Hepatocyte (in vitro differentiated cells): ENCODE measurements around the gene SAP30BP.

Source experiments
- CTCF ChIP-seq: fragments of 200-600 bp; sonication (generic); IDR thresholded peaks from 2 replicates; pipeline ENCODE4 v1.5.1; 2016; ENCODE audit warnings: antibody characterized with exemption, mild to moderate bottlenecking; ENCODE audit not compliant: poor library complexity
- EZH2 ChIP-seq: fragments of 200-600 bp; sonication (generic); IDR thresholded peaks from 2 replicates; pipeline ENCODE4 v1.6.1; 2016; ENCODE audit warnings: antibody characterized with exemption, mild to moderate bottlenecking, borderline replicate concordance
- EZH2phosphoT487 ChIP-seq: fragments of 200-600 bp; sonication (generic); IDR thresholded peaks from one replicate; pipeline ENCODE4 v1.6.1; 2018; ENCODE audit warnings: antibody characterized with exemption, mild to moderate bottlenecking, low read depth, moderate library complexity; ENCODE audit not compliant: unreplicated experiment, severe bottlenecking

GRCh38 chr17:75698659-75699058 is 31.5 kb downstream of the SAP30BP start:
- TF ChIP-seq CTCF (no peak), EZH2 (no peak), EZH2phosphoT487 (no peak)
